ENCODE data around the gene ACAT2.

DNA sequence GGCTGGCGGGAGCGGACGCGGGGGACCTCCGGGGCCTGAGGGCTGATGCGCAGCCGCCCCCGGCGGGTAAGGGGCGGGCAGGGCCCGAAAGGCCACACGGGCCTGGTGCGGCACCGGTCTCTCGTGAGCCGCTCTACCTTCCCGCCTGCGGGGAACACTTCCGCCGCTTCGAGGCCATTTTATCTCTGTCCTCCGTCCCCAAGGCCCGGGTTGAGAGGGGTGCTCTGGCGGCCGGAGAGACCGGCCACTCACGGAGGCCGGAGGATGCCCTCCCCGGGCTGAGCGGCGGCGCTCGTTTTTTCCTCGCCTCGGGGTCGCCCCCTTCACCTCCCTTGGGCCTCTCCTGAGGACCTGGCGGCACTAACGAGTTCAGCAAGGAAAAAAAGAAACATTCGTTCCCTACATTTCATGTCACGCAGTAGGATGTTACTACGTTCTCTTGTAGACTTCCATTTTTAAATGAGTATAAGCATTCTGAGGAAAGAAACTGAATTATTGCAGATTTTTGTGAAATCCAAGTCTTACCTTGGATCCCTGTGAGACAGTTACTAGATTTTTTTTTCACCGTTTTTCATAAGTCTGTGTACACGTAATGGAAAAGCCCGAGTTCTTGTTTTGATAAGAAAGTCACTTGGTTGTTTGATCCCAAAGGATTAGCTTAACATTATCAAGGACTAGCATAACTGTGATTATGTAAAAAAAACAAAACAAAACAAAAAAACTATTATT, 34.0 kb upstream of the ACAT2 start:
- TF ChIP-seq, protein P1, sequence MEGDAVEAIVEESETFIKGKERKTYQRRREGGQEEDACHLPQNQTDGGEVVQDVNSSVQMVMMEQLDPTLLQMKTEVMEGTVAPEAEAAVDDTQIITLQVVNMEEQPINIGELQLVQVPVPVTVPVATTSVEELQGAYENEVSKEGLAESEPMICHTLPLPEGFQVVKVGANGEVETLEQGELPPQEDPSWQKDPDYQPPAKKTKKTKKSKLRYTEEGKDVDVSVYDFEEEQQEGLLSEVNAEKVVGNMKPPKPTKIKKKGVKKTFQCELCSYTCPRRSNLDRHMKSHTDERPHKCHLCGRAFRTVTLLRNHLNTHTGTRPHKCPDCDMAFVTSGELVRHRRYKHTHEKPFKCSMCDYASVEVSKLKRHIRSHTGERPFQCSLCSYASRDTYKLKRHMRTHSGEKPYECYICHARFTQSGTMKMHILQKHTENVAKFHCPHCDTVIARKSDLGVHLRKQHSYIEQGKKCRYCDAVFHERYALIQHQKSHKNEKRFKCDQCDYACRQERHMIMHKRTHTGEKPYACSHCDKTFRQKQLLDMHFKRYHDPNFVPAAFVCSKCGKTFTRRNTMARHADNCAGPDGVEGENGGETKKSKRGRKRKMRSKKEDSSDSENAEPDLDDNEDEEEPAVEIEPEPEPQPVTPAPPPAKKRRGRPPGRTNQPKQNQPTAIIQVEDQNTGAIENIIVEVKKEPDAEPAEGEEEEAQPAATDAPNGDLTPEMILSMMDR (IDR thresholded peaks at IDR 0.05): no peak
- TF ChIP-seq POLR2A (IDR thresholded peaks at IDR 0.05): peak; percentile 20
